Esophagus squamous epithelium (tissue), 5 donors: ENCODE data around the gene SLC6A13. TPM values are rescaled to one million over a fixed set of nuclear protein-coding genes. Genes with fewer than 3 reads are reported as not detected.

Experiments
- DNase-seq: peaks from one replicate; lab custom pipeline; 2025; lab: John Stamatoyannopoulos, UW
- H3K27ac ChIP-seq, 4 donors: fragments of 200-600 bp; sonication (generic); one replicate each; pipeline ENCODE4 v1.5.1; 2016 to 2019; ENCODE audit warnings: mild to moderate bottlenecking in 1 of 4
- H3K27me3 ChIP-seq, 4 donors: fragments of 200-600 bp; sonication (generic); 1 replicate in 3 of 4; 2 replicates in 1 of 4; pipeline versions ENCODE4 v1.5.1 to v1.6.0; 2017 to 2021; ENCODE audit warnings: antibody characterized with exemption in 1 of 4
- H3K36me3 ChIP-seq, 3 donors: fragments of 200-600 bp; sonication (generic); one replicate each; pipeline ENCODE4 v1.5.1; 2016 to 2019
- H3K4me1 ChIP-seq, 3 donors: fragments of 200-600 bp; sonication (generic); one replicate each; pipeline ENCODE4 v1.5.1; 2017 to 2019
- H3K4me3 ChIP-seq, 4 donors: fragments of 200-600 bp; sonication (generic); 1 replicate in 3 of 4; 2 replicates in 1 of 4; pipeline ENCODE4 v1.5.1; 2016 to 2019; ENCODE audit warnings: mild to moderate bottlenecking in 2 of 4, moderate library complexity in 1 of 4
- H3K9me3 ChIP-seq, 3 donors: fragments of 200-600 bp; sonication (generic); one replicate each; pipeline ENCODE4 v1.5.1; 2016 to 2019
- POLR2A ChIP-seq, 4 donors: fragments of 450-650 bp; IDR thresholded peaks; one replicate each; pipeline ENCODE4 v1.6.1; 2017; ENCODE audit warnings: antibody characterized with exemption in 4 of 4, mild to moderate bottlenecking in 4 of 4, moderate library complexity in 3 of 4
- WGBS, 2 donors: methylation state at CpG; one replicate each; pipeline ENCODE4 v1.1.5; 2018; 5-methylcytosine and 5-hydroxymethylcytosine counted together
- intact Hi-C: fragments of 100-400 bp; cut with DNase I; formaldehyde crosslinking; loops from one replicate; pipeline ENCODE4 v1.15.0; 2022
- total RNA-seq, 4 donors: library from RNA; depleted of rRNA; stranded (reverse); fragments of >200 nt; gene quantifications; one replicate each; pipeline ENCODE4 v1.1.0, GENCODE V29; 2016
- TF ChIP-seq, protein P1 (sequence below), 6 experiments: fragments of 450-650 bp in 4 of 6; fragments of 200-600 bp in 2 of 6; sonication (generic) in 2 of 6; IDR thresholded peaks; one replicate each; pipeline ENCODE4 v1.5.1; 2016 to 2019; ENCODE audit warnings: antibody characterized with exemption in 6 of 6, mild to moderate bottlenecking in 4 of 6, moderate library complexity in 4 of 6
- donor health status: DM: yes; HTN: yes; CAD: no.

SLC6A13 gene
- total RNA-seq, 4 donors from 2014 or later = not detected

DNA sequence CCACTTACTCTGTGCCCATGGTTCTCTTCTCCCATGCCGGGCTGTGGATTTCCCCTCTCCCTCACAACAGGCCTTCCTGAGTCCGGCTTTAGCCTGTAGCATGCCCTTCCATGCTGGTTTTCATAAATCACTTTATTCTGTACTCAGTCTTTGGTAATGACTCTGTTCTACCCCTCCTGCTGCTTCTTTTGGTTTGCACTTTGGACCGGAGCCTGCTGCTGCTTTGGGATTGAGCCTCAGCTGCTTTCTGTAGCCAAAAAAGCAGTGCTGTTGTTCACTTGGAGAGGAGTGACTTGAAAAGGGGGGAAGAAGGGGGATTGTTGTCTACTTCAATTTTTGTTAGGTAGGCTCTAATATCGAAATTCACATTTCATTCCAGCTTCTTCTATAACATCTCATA is 8.5 kb upstream of the SLC6A13 start:
- WGBS, 2 donors = 44 to 55% methylated on average over 4 of the region's 4 CpGs
- Histone ChIP-seq H3K27me3 (peaks cover 0 to 25% (median 0%) of the 10 kb centered on the region in 4 donors), H3K9me3 (no peaks in the 10 kb centered on the region), H3K27ac (no peak overlapping the region), H3K36me3 (no peaks in the 10 kb centered on the region), H3K4me1 (peaks cover 0 to 11% (median 0%) of the 10 kb centered on the region in 3 donors), H3K4me3 (no peak overlapping the region)
- DNase-seq = no peak
- intact Hi-C loops = no loop called here
- no peak for TF ChIP-seq POLR2A (IDR thresholded peaks at IDR 0.05)
- TF ChIP-seq, protein P1, sequence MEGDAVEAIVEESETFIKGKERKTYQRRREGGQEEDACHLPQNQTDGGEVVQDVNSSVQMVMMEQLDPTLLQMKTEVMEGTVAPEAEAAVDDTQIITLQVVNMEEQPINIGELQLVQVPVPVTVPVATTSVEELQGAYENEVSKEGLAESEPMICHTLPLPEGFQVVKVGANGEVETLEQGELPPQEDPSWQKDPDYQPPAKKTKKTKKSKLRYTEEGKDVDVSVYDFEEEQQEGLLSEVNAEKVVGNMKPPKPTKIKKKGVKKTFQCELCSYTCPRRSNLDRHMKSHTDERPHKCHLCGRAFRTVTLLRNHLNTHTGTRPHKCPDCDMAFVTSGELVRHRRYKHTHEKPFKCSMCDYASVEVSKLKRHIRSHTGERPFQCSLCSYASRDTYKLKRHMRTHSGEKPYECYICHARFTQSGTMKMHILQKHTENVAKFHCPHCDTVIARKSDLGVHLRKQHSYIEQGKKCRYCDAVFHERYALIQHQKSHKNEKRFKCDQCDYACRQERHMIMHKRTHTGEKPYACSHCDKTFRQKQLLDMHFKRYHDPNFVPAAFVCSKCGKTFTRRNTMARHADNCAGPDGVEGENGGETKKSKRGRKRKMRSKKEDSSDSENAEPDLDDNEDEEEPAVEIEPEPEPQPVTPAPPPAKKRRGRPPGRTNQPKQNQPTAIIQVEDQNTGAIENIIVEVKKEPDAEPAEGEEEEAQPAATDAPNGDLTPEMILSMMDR (IDR thresholded peaks at IDR 0.05) = no peak

DNA sequence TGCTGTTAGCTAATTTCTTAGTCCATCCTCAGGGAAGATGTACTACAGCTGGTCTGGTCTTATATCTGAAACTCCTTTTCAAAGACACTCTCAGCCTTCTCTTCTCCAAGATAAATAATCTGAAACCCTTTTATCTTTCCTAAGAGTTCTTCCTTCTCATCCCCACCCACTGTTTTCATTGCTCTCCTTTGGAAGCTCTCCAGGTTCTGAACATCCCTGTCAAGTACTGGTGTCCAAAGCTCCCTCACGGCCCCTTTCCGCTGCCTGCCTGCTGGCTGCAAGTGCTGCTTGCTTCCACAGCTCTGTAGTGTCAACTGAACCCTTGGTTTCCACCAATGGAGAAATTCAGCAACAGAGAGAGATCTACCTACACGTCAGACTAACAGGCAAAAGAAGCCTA is 6.6 kb upstream of the SLC6A13 start:
- intact Hi-C loops = no loop called here
- TF ChIP-seq, protein P1 (IDR thresholded peaks at IDR 0.05) = no peak
- TF ChIP-seq POLR2A (IDR thresholded peaks at IDR 0.05) = no peak
- Histone ChIP-seq H3K27me3 (peaks cover 0 to 42% (median 0%) of the 10 kb centered on the region in 4 donors), H3K36me3 (no peaks in the 10 kb centered on the region), H3K4me3 (no peak overlapping the region), H3K9me3 (no peaks in the 10 kb centered on the region), H3K27ac (no peak overlapping the region), H3K4me1 (peaks cover 0 to 11% (median 0%) of the 10 kb centered on the region in 3 donors)
- 58 to 59% methylated on average over 2 to 3 of the region's 3 CpGs for WGBS, 2 donors
- no peak for DNase-seq

- TF ChIP-seq, protein P1 (IDR thresholded peaks at IDR 0.05) = no peak
- no peak for TF ChIP-seq POLR2A (IDR thresholded peaks at IDR 0.05)
- intact Hi-C loops = no loop called here
Measured at GRCh38 chr12:268483-268840, 5.8 kb upstream of the SLC6A13 start.

DNA sequence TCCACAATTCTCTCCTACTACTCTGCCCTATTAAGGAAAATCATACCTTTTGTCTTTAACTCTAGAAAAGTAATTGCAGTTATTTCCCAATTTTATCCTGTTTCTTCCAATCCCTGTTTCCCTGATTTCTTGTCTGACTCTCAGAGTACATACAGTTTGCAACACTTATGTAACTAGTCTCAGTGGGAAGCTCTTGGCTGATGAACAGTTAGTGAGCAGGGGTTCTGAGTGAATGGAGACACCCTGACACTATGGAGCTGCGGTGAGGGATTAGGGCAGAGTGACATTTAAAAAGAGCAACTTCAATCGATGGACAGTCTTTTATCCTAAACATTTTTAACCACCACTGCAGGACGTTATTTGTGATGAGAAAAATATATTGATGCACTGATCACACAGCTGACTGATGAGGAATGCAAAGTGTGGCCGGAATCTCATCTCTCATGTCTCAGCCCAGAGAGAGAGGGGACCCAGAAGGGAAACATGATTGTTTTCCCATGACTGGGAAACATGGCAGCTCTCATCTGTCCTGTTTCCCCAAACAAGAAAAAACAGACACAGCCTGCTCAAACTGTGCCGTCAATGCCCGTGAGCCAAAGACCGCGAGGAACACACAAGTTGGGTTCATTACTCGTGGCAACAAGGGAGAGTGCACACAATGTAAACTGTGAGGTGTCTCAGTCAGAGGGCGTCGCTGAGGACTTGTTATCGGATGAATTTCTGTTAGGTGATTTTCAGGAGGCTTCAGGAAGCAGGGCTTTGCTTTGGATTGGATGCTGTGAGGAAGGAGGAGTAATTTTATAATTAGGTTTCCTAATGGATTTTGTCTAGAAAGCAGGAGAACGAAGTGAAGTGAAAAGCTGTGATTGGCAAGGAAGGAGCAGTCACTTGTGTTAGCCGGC is 5.2 kb upstream of the SLC6A13 start:
- 18 to 34% methylated on average over 12 to 14 of the region's 14 CpGs for WGBS, 2 donors
- no peak for DNase-seq
- Histone ChIP-seq H3K9me3 (no peaks in the 10 kb centered on the region), H3K27ac (no peak overlapping the region), H3K27me3 (peaks cover 0 to 56% (median 0%) of the 10 kb centered on the region in 4 donors), H3K36me3 (no peaks in the 10 kb centered on the region), H3K4me3 (no peak overlapping the region), H3K4me1 (peaks cover 0 to 4% (median 0%) of the 10 kb centered on the region in 3 donors)
- intact Hi-C loops = no loop called here
- TF ChIP-seq, protein P1 (IDR thresholded peaks at IDR 0.05) = no peak
- no peak for TF ChIP-seq POLR2A (IDR thresholded peaks at IDR 0.05)

More at GRCh38 chr12:268483-268840, 5.8 kb upstream of the SLC6A13 start:
- 37 to 52% methylated on average over 7 of the region's 7 CpGs for WGBS, 2 donors
- Histone ChIP-seq H3K27me3 (peaks cover 0 to 49% (median 0%) of the 10 kb centered on the region in 4 donors), H3K9me3 (no peaks in the 10 kb centered on the region), H3K36me3 (no peaks in the 10 kb centered on the region), H3K27ac (no peak overlapping the region), H3K4me1 (peaks cover 0 to 8% (median 0%) of the 10 kb centered on the region in 3 donors), H3K4me3 (no peak overlapping the region)
- no peak for DNase-seq

GRCh38 chr12:265096-265495 is 2.5 kb upstream of the SLC6A13 start:
- no peaks in the 10 kb centered on the region for H3K9me3 ChIP-seq
- intact Hi-C loops = no loop called here
- no peaks in the 10 kb centered on the region for H3K36me3 ChIP-seq
- TF ChIP-seq, protein P1 (IDR thresholded peaks at IDR 0.05) = no peak
- no peak for TF ChIP-seq POLR2A (IDR thresholded peaks at IDR 0.05)
- no peaks in the 10 kb centered on the region for H3K4me1 ChIP-seq
- DNase-seq = no peak
- WGBS, 2 donors = 47 to 49% methylated on average over 3 of the region's 3 CpGs
- no peak overlapping the region for H3K4me3 ChIP-seq
- H3K27ac ChIP-seq = no peak overlapping the region
- H3K27me3 ChIP-seq = peaks cover 0 to 78% (median 0%) of the 10 kb centered on the region in 4 donors
